DMS153 treated with DMSO at 0.1 percent for 48 hours (cell line): ENCODE data around the gene SYCN.

ENCODE experiments used
- DNase-seq: peaks from one replicate; lab custom pipeline; 2025; ENCODE audit not compliant: unreplicated experiment; lab: John Stamatoyannopoulos, UW

The SYCN gene

GRCh38 chr19:39156326-39157230 is 47.5 kb downstream of the SYCN start:
- DNase-seq, result no peak

GRCh38 chr19:39155741-39156140 is 48.3 kb downstream of the SYCN start:
- DNase-seq, result no peak

DNA sequence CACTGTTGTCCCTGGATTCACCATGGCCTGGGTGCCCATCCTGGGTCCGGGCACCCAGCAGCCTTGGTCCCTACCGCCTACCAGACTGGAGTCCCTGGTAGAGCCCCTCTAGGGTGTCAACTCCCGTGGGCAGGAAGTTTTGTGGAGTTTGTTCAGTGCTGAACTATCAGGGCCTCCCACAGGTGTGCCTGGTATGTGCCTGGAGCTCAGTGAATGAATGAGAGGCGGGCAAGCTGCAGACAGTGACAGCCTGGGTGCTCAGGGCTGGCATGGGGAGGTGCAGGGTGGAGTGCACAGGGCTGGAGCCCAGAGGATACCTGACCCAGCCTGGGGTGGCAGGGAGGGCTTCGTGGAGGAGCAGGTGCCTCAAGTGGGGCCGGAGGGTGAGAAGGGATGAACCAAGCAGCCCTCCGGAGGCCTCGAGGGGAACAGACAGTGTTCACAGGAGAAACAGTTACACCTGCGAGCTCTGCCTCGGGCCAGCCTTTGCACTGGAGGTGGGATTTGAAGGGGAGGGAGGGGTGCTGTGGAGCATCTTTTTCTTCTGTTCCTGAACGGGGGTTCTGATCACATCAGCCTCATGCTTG is 48.9 kb downstream of the SYCN start:
- DNase-seq, result no peak

DNA sequence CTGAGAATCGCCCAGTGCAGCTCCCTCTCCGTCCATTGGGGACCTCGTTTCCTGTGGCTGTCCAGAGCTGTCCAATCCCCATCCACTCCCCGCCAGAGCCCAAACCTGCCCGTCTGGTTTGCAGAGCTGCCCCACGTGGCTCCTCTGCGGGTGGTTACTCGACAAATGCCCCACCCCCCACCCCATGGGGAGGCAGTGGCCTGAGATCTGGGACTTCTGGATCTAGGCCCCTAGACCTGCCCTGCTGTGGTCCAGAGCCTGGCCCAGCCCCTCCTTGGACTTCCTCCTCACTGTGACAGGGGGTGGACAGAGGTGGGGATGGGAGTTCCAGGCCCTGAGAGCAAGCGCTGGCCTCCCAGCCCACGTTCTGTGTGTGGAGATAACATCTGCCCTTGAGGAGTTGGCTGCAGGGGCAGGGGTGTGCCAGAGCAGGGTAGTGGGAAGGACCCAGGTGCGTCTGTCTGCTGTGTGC is 49.4 kb downstream of the SYCN start:
- no peak for DNase-seq

DNA sequence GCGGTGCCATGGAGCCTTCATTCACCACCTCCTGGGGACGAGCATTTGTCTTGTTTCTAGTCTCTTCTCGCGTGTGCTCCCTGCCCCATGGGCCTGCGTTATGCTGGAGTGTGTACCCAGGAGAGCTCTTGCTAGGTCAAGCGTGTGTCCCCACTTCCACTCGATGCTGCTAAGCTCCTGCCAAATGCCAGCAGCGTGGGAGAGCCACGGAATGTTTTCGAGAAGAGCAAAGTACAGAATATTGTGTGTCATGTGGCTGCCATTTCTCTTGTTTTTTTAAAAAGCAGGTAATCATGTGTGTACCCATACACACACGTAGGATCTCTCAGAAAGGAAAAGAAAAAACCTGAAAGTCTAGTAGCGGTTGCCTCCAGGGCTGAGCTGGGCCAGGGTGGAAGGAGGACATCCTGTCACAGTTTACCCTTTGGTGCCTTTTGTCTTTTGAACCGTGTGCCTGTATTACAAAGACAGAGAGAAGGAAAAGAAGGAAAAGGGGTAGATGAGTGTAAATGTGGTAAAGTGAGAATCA is 49.9 kb downstream of the SYCN start:
- no peak for DNase-seq
